ENCODE data around the gene PRR9. TPM values are rescaled to one million over a fixed set of nuclear protein-coding genes. Genes with fewer than 3 reads are reported as not detected.

PRR9 gene
- total RNA-seq, 1 experiment from 2014 or later = not detected

DNA sequence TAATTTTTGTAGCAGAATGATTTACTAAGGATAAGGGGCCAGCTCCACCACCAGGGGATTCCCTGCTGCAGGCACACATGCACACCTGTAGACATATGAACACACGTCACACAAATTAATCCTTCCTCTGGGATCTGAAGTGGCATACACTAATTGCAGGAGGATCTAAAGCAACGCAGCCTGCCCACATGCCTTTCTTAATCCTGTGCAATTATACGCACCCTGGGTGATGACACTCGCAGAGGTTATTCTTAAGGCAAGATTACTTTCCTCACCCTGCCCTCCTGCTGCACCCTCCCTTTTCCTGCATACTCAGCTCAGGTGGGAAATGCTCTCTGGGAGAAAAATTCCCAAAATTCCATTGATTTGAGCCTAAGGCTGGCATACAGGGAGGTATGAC is 34.6 kb downstream of the PRR9 start:
- Histone ChIP-seq H3K4me2 (no peak overlapping the region), H4K20me1 (ENCODE audit: insufficient read depth) (no peaks in the 10 kb centered on the region), H3K4me1 (replicated peaks; ENCODE audit: insufficient read depth) (no peaks in the 10 kb centered on the region), H3K79me2 (ENCODE audit: low read depth) (no peaks in the 10 kb centered on the region), H3F3A (ENCODE audit: insufficient read depth, low read depth) (no peaks in the 10 kb centered on the region), H3K9me2 (ENCODE audit: insufficient read depth) (no peaks in the 10 kb centered on the region), H3K9me3 (ENCODE audit: insufficient read depth, low read depth) (no peaks in the 10 kb centered on the region), H3K27ac (no peak overlapping the region), H2AFZ (no peak overlapping the region), H3K4me3 (no peak overlapping the region), H3K36me3 (ENCODE audit: low read depth) (no peaks in the 10 kb centered on the region), H3K27me3 (ENCODE audit: insufficient read depth, low read depth) (peaks cover 17% of the 10 kb centered on the region)
- TF ChIP-seq, protein P1, sequence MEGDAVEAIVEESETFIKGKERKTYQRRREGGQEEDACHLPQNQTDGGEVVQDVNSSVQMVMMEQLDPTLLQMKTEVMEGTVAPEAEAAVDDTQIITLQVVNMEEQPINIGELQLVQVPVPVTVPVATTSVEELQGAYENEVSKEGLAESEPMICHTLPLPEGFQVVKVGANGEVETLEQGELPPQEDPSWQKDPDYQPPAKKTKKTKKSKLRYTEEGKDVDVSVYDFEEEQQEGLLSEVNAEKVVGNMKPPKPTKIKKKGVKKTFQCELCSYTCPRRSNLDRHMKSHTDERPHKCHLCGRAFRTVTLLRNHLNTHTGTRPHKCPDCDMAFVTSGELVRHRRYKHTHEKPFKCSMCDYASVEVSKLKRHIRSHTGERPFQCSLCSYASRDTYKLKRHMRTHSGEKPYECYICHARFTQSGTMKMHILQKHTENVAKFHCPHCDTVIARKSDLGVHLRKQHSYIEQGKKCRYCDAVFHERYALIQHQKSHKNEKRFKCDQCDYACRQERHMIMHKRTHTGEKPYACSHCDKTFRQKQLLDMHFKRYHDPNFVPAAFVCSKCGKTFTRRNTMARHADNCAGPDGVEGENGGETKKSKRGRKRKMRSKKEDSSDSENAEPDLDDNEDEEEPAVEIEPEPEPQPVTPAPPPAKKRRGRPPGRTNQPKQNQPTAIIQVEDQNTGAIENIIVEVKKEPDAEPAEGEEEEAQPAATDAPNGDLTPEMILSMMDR (conservative IDR thresholded peaks at IDR 0.05) = no peak
- TF ChIP-seq EZH2 (IDR thresholded peaks at IDR 0.05; ENCODE audit: low read depth) = no peak
- ChIA-PET CTCF (no interaction called here), POLR2A (ENCODE audit: unreplicated experiment) (no interaction called here)
- no peak for DNase-seq
- BruUV-seq (replicated peaks) = no TSS peak
- intact Hi-C loops (cut with micrococcal nuclease; ENCODE audit: unreplicated experiment) = no loop called here

- TF ChIP-seq, protein P1 (conservative IDR thresholded peaks at IDR 0.05) = no peak
- no peak for TF ChIP-seq EZH2 (IDR thresholded peaks at IDR 0.05; ENCODE audit: low read depth)
- intact Hi-C loops (cut with micrococcal nuclease; ENCODE audit: unreplicated experiment) = no loop called here
- Histone ChIP-seq H3K27me3 (ENCODE audit: insufficient read depth, low read depth) (peaks cover 9% of the 10 kb centered on the region), H3K4me1 (replicated peaks; ENCODE audit: insufficient read depth) (no peaks in the 10 kb centered on the region), H3K9me2 (ENCODE audit: insufficient read depth) (no peaks in the 10 kb centered on the region), H2AFZ (no peak overlapping the region), H3K4me3 (no peak overlapping the region), H3K9me3 (ENCODE audit: insufficient read depth, low read depth) (no peaks in the 10 kb centered on the region), H4K20me1 (ENCODE audit: insufficient read depth) (no peaks in the 10 kb centered on the region), H3K4me2 (no peak overlapping the region), H3K27ac (no peak overlapping the region), H3K36me3 (ENCODE audit: low read depth) (no peaks in the 10 kb centered on the region), H3F3A (ENCODE audit: insufficient read depth, low read depth) (no peaks in the 10 kb centered on the region), H3K79me2 (ENCODE audit: low read depth) (no peaks in the 10 kb centered on the region)
- ChIA-PET POLR2A (ENCODE audit: unreplicated experiment) (no interaction called here), CTCF (no interaction called here)
- DNase-seq = no peak
- BruUV-seq (replicated peaks) = no TSS peak
These were observed 35.7 kb downstream of the PRR9 start for GRCh38 chr1:153253076-153253475.

- ChIA-PET POLR2A (ENCODE audit: unreplicated experiment) (no interaction called here), CTCF (no interaction called here)
- 0 out of 2 replicates have a peak, but pooled peaks cover 4% of the 10 kb centered on the region for H3K27me3 ChIP-seq (ENCODE audit: insufficient read depth, low read depth)
- H3K9me2 ChIP-seq (ENCODE audit: insufficient read depth) = no peaks in the 10 kb centered on the region
- BruUV-seq (replicated peaks) = no TSS peak
- H3K79me2 ChIP-seq (ENCODE audit: low read depth) = no peaks in the 10 kb centered on the region
- H3K36me3 ChIP-seq (ENCODE audit: low read depth) = no peaks in the 10 kb centered on the region
- no peaks in the 10 kb centered on the region for H3F3A ChIP-seq (ENCODE audit: insufficient read depth, low read depth)
- intact Hi-C loops (cut with micrococcal nuclease; ENCODE audit: unreplicated experiment) = no loop called here
- no peak overlapping the region for H3K4me3 ChIP-seq
- no peak overlapping the region for H2AFZ ChIP-seq
- H4K20me1 ChIP-seq (ENCODE audit: insufficient read depth) = no peaks in the 10 kb centered on the region
- TF ChIP-seq, protein P1 (conservative IDR thresholded peaks at IDR 0.05) = no peak
- no peak for TF ChIP-seq EZH2 (IDR thresholded peaks at IDR 0.05; ENCODE audit: low read depth)
- H3K9me3 ChIP-seq (ENCODE audit: insufficient read depth, low read depth) = no peaks in the 10 kb centered on the region
- no peaks in the 10 kb centered on the region for H3K4me1 ChIP-seq (replicated peaks; ENCODE audit: insufficient read depth)
- no peak overlapping the region for H3K4me2 ChIP-seq
- DNase-seq = no peak
- H3K27ac ChIP-seq = no peak overlapping the region
These were observed 36.3 kb downstream of the PRR9 start for GRCh38 chr1:153253693-153254092.

Data from PC-9 (cell line).